ENCODE measurements around the gene SNAP25. TPM values are rescaled to one million over a fixed set of nuclear protein-coding genes. Genes with fewer than 3 reads are reported as not detected.

The SNAP25 gene
- total RNA-seq, 1 experiment from 2014 or later = not detected

DNA sequence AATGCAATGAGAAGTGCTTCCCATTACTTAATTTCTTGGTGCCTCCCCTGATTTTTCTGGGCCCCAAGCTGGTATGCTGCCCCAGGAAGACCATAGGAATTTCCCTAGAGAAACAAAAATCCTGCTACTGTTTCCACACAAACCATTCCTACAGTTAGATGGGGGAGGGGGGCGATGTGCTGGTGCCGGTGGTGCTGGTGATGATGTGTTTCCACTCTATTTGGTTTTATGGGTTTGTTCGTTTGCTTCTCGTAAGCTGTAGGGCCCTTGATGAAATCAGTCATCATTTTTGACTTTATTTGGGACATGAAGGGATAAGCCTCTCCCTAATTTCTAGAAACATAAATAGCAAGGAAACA, 110.2 kb downstream of the SNAP25 start:
- ChIA-PET POLR2A (ENCODE audit: unreplicated experiment) (no interaction called here), CTCF (no interaction called here)
- H3K27ac ChIP-seq (ENCODE audit: low read length) = no peak overlapping the region

GRCh38 chr20:10329387-10330005, 110.9 kb downstream of the SNAP25 start:
- H3K4me2 ChIP-seq (ENCODE audit: low read length) = no peak overlapping the region
- TF ChIP-seq EZH2 (IDR thresholded peaks at IDR 0.05; ENCODE audit: low read length, unreplicated experiment) (no peak), EZH2phosphoT487 (IDR thresholded peaks at IDR 0.05; ENCODE audit: borderline replicate concordance, low read length) (no peak), CTCF (conservative IDR thresholded peaks at IDR 0.05; ENCODE audit: low read depth, low read length) (no peak)
- no peak overlapping the region for H3K9ac ChIP-seq (ENCODE audit: low read length)
- no peaks in the 10 kb centered on the region for H3K4me1 ChIP-seq (ENCODE audit: insufficient read depth, low read length)
- H2AFZ ChIP-seq (ENCODE audit: low read length) = no peak overlapping the region
- H3K4me3 ChIP-seq (ENCODE audit: low read length) = no peak overlapping the region
- H3K27ac ChIP-seq (ENCODE audit: low read length) = no peak overlapping the region
- H3F3A ChIP-seq (ENCODE audit: low read length, unreplicated experiment) = no peaks in the 10 kb centered on the region
- no peaks in the 10 kb centered on the region for H3K79me2 ChIP-seq (ENCODE audit: low read length)
- no peaks in the 10 kb centered on the region for H3K36me3 ChIP-seq (ENCODE audit: low read depth, low read length)
- intact Hi-C loops (cut with micrococcal nuclease) = no loop called here
- DNase-seq (no peak), ATAC-seq (no peak)
- H3K9me2 ChIP-seq (replicated peaks; ENCODE audit: low read length) = no peaks in the 10 kb centered on the region
- POLR2A ChIA-PET (ENCODE audit: unreplicated experiment) = no interaction called here
- H4K20me1 ChIP-seq (ENCODE audit: low read length) = no peaks in the 10 kb centered on the region
- H3K27me3 ChIP-seq (ENCODE audit: low read length) = peaks cover 55% of the 10 kb centered on the region
- no peaks in the 10 kb centered on the region for H3K9me3 ChIP-seq (ENCODE audit: low read length)
- CTCF ChIA-PET = interaction anchor here (0.5 kb wide), 1 partner anchor 111 kb away, joined by 3 read pairs; no protein-coding TSS in a partner anchor
- no TSS peak for BruUV-seq (replicated peaks)

More for the DNA sequence above, 110.2 kb downstream of the SNAP25 start:
- Histone ChIP-seq H3K9ac (ENCODE audit: low read length) (no peak overlapping the region), H3K9me3 (ENCODE audit: low read length) (no peaks in the 10 kb centered on the region), H3K9me2 (replicated peaks; ENCODE audit: low read length) (no peaks in the 10 kb centered on the region), H3F3A (ENCODE audit: low read length, unreplicated experiment) (no peaks in the 10 kb centered on the region), H3K27me3 (ENCODE audit: low read length) (peaks cover 48% of the 10 kb centered on the region), H3K79me2 (ENCODE audit: low read length) (no peaks in the 10 kb centered on the region), H3K4me2 (ENCODE audit: low read length) (no peak overlapping the region), H4K20me1 (ENCODE audit: low read length) (no peaks in the 10 kb centered on the region), H3K4me3 (ENCODE audit: low read length) (no peak overlapping the region), H3K36me3 (ENCODE audit: low read depth, low read length) (no peaks in the 10 kb centered on the region), H2AFZ (ENCODE audit: low read length) (no peak overlapping the region), H3K4me1 (ENCODE audit: insufficient read depth, low read length) (no peaks in the 10 kb centered on the region)
- intact Hi-C loops (cut with micrococcal nuclease) = no loop called here
- DNase-seq = no peak
- no peak for ATAC-seq
- no peak for TF ChIP-seq EZH2phosphoT487 (IDR thresholded peaks at IDR 0.05; ENCODE audit: borderline replicate concordance, low read length)
- no peak for TF ChIP-seq EZH2 (IDR thresholded peaks at IDR 0.05; ENCODE audit: low read length, unreplicated experiment)
- no TSS peak for BruUV-seq (replicated peaks)

- no TSS peak for BruUV-seq (replicated peaks)
- Histone ChIP-seq H3K27ac (ENCODE audit: low read length) (no peak overlapping the region), H3F3A (ENCODE audit: low read length, unreplicated experiment) (no peaks in the 10 kb centered on the region), H3K27me3 (ENCODE audit: low read length) (peaks cover 60% of the 10 kb centered on the region), H3K79me2 (ENCODE audit: low read length) (no peaks in the 10 kb centered on the region), H3K4me2 (ENCODE audit: low read length) (no peak overlapping the region), H2AFZ (ENCODE audit: low read length) (no peak overlapping the region), H3K9me2 (replicated peaks; ENCODE audit: low read length) (no peaks in the 10 kb centered on the region), H3K9ac (ENCODE audit: low read length) (no peak overlapping the region), H3K36me3 (ENCODE audit: low read depth, low read length) (no peaks in the 10 kb centered on the region), H3K9me3 (ENCODE audit: low read length) (no peaks in the 10 kb centered on the region), H4K20me1 (ENCODE audit: low read length) (no peaks in the 10 kb centered on the region), H3K4me3 (ENCODE audit: low read length) (no peak overlapping the region), H3K4me1 (ENCODE audit: insufficient read depth, low read length) (no peaks in the 10 kb centered on the region)
- ATAC-seq (no peak), DNase-seq (no peak)
- ChIA-PET CTCF (interaction anchor here (0.5 kb wide), 1 partner anchor 110 kb away, joined by 3 read pairs; no protein-coding TSS in a partner anchor), POLR2A (ENCODE audit: unreplicated experiment) (no interaction called here)
- intact Hi-C loops (cut with micrococcal nuclease) = no loop called here
- TF ChIP-seq EZH2phosphoT487 (IDR thresholded peaks at IDR 0.05; ENCODE audit: borderline replicate concordance, low read length) = no peak
- no peak for TF ChIP-seq EZH2 (IDR thresholded peaks at IDR 0.05; ENCODE audit: low read length, unreplicated experiment)
- no peak for TF ChIP-seq CTCF (conservative IDR thresholded peaks at IDR 0.05; ENCODE audit: low read depth, low read length)
Measured at GRCh38 chr20:10330071-10330470, 111.4 kb downstream of the SNAP25 start.
